Natural killer cell (primary cell): ENCODE measurements around the gene CXCL1. TPM values are rescaled to one million over a fixed set of nuclear protein-coding genes. Genes with fewer than 3 reads are reported as not detected.

Experiments
- ATAC-seq, 3 donors: fragments of 150-1000 bp in 2 of 3; fragments of 200-7000 bp in 1 of 3; cut with Tn5 transposase; 1 replicate in 1 of 3; 2 replicates in 2 of 3; pipeline ENCODE4 v1.10.0; 2021; ENCODE audit warnings: mild to moderate bottlenecking in 2 of 3, moderate library complexity in 2 of 3
- DNase-seq, 2 donors: peaks; one replicate each; pipeline versions ENCODE4 v3.0.0 to v3.0.0-alpha.2; 2013 to 2021; ENCODE audit warnings: mixed read lengths in 1 of 2
- H3K27ac ChIP-seq: one replicate; pipeline ENCODE4 v1.5.1; 2013; ENCODE audit warnings: mild to moderate bottlenecking, low read length
- H3K27me3 ChIP-seq: one replicate; pipeline ENCODE4 v1.6.1; 2013; ENCODE audit warnings: low read length; ENCODE audit not compliant: control insufficient read depth, insufficient read depth
- H3K36me3 ChIP-seq: one replicate; pipeline ENCODE4 v1.6.1; 2013; ENCODE audit warnings: low read length; ENCODE audit not compliant: control insufficient read depth, insufficient read depth
- H3K4me1 ChIP-seq: one replicate; pipeline ENCODE4 v1.6.1; 2013; ENCODE audit warnings: low read length; ENCODE audit not compliant: control insufficient read depth, insufficient read depth
- H3K4me3 ChIP-seq: one replicate; pipeline ENCODE4 v1.5.1; 2013; ENCODE audit warnings: low read length
- H3K9me3 ChIP-seq: one replicate; pipeline ENCODE4 v1.6.1; 2013; ENCODE audit warnings: low read length; ENCODE audit not compliant: control insufficient read depth, insufficient read depth
- H3K27ac Mint-ChIP-seq, 2 donors: one replicate each; pipeline ENCODE4 v1.8.0; 2022; ENCODE audit warnings: mild to moderate bottlenecking in 2 of 2, mixed read lengths in 2 of 2, moderate library complexity in 1 of 2
- H3K27me3 Mint-ChIP-seq, 2 donors: one replicate each; pipeline ENCODE4 v1.8.0; 2022; ENCODE audit warnings: low read depth in 2 of 2, mixed read lengths in 2 of 2
- H3K36me3 Mint-ChIP-seq: one replicate; pipeline ENCODE4 v1.8.0; 2022; ENCODE audit warnings: mixed read lengths
- H3K4me1 Mint-ChIP-seq, 2 donors: one replicate each; pipeline ENCODE4 v1.8.0; 2022; ENCODE audit warnings: mixed read lengths in 2 of 2
- H3K4me3 Mint-ChIP-seq: one replicate; pipeline ENCODE4 v1.8.0; 2022; ENCODE audit warnings: mild to moderate bottlenecking, moderate library complexity, mixed read lengths
- H3K9me3 Mint-ChIP-seq, 2 donors: one replicate each; pipeline ENCODE4 v1.8.0; 2022; ENCODE audit warnings: mixed read lengths in 2 of 2
- CTCF ChIP-seq: fragments of 200-600 bp; IDR thresholded peaks from one replicate; pipeline ENCODE4 v1.8.0; 2022; ENCODE audit warnings: antibody characterized with exemption
- WGBS: methylation state at CpG from one replicate; pipeline ENCODE4 v1.1.7; 2013; ENCODE audit warnings: missing lambda C conversion rate; ENCODE audit not compliant: insufficient coverage; 5-methylcytosine and 5-hydroxymethylcytosine counted together
- intact Hi-C: fragments of 100-400 bp; cut with micrococcal nuclease; formaldehyde crosslinking; loops from one replicate; pipeline ENCODE4 v1.14.2; 2022
- total RNA-seq, 4 donors: library from RNA; stranded (reverse); fragments of 120-200 nt in 1 of 4; gene quantifications; one replicate each; pipeline versions ENCODE4 v1.2.3 to v1.2.4, GENCODE V29; 2013 to 2022

Gene CXCL1
- total RNA-seq, 3 donors from 2014 or later (not counting 1 experiment from before 2014, with no cell fraction given): 3.4 TPM; not detected in 2

GRCh38 chr4:73856518-73856917, 12.7 kb upstream of the CXCL1 start:
- Histone ChIP-seq H3K27ac (no peak overlapping the region), H3K36me3 (no peaks in the 10 kb centered on the region), H3K27me3 (no peaks in the 10 kb centered on the region), H3K4me3 (no peak overlapping the region), H3K4me1 (no peaks in the 10 kb centered on the region), H3K9me3 (no peaks in the 10 kb centered on the region)
- Mint-ChIP-seq H3K27me3 (no peaks in the 10 kb centered on the region), H3K4me1 (no peaks in the 10 kb centered on the region), H3K36me3 (no peaks in the 10 kb centered on the region), H3K27ac (no peak overlapping the region), H3K4me3 (no peak overlapping the region), H3K9me3 (no peaks in the 10 kb centered on the region)
- intact Hi-C loops: no loop called here
- no peak for TF ChIP-seq CTCF
- ATAC-seq (no peak), DNase-seq (no peak)

- no peaks in the 10 kb centered on the region for H3K9me3 Mint-ChIP-seq
- no peaks in the 10 kb centered on the region for H3K36me3 ChIP-seq
- no peaks in the 10 kb centered on the region for H3K27me3 ChIP-seq
- no peak overlapping the region for H3K27ac Mint-ChIP-seq
- H3K9me3 ChIP-seq: no peaks in the 10 kb centered on the region
- no peak overlapping the region for H3K27ac ChIP-seq
- DNase-seq (no peak), ATAC-seq (no peak)
- no peak overlapping the region for H3K4me3 ChIP-seq
- no peaks in the 10 kb centered on the region for H3K27me3 Mint-ChIP-seq
- no peaks in the 10 kb centered on the region for H3K4me1 Mint-ChIP-seq
- no peaks in the 10 kb centered on the region for H3K36me3 Mint-ChIP-seq
- H3K4me3 Mint-ChIP-seq: no peak overlapping the region
- no peak for TF ChIP-seq CTCF
- intact Hi-C loops: no loop called here
- H3K4me1 ChIP-seq: no peaks in the 10 kb centered on the region
Observed at GRCh38 chr4:73859614-73860088, 9.5 kb upstream of the CXCL1 start.

GRCh38 chr4:73860181-73860580, 9.0 kb upstream of the CXCL1 start:
- no peak for TF ChIP-seq CTCF
- no peak overlapping the region for H3K27ac Mint-ChIP-seq
- no peak overlapping the region for H3K4me3 Mint-ChIP-seq
- no peaks in the 10 kb centered on the region for H3K9me3 Mint-ChIP-seq
- no peaks in the 10 kb centered on the region for H3K27me3 Mint-ChIP-seq
- DNase-seq (no peak), ATAC-seq (no peak)
- H3K36me3 ChIP-seq: no peaks in the 10 kb centered on the region
- H3K27me3 ChIP-seq: no peaks in the 10 kb centered on the region
- no peaks in the 10 kb centered on the region for H3K4me1 Mint-ChIP-seq
- no peak overlapping the region for H3K27ac ChIP-seq
- H3K4me3 ChIP-seq: no peak overlapping the region
- H3K4me1 ChIP-seq: no peaks in the 10 kb centered on the region
- no peaks in the 10 kb centered on the region for H3K36me3 Mint-ChIP-seq
- no peaks in the 10 kb centered on the region for H3K9me3 ChIP-seq
- no CpG with 5 or more reads among the region's 4 CpGs for WGBS
- intact Hi-C loops: no loop called here

GRCh38 chr4:73860917-73861316, 8.3 kb upstream of the CXCL1 start:
- WGBS: 40% methylated on average over 1 of the region's 3 CpGs
- H3K27ac Mint-ChIP-seq: no peak overlapping the region
- intact Hi-C loops: no loop called here
- no peaks in the 10 kb centered on the region for H3K36me3 ChIP-seq
- no peak for TF ChIP-seq CTCF
- no peak overlapping the region for H3K27ac ChIP-seq
- no peaks in the 10 kb centered on the region for H3K4me1 ChIP-seq
- no peaks in the 10 kb centered on the region for H3K27me3 Mint-ChIP-seq
- no peak overlapping the region for H3K4me3 Mint-ChIP-seq
- no peaks in the 10 kb centered on the region for H3K4me1 Mint-ChIP-seq
- no peak for ATAC-seq
- no peaks in the 10 kb centered on the region for H3K9me3 ChIP-seq
- DNase-seq: no peak
- H3K9me3 Mint-ChIP-seq: no peaks in the 10 kb centered on the region
- no peak overlapping the region for H3K4me3 ChIP-seq
- H3K36me3 Mint-ChIP-seq: no peaks in the 10 kb centered on the region
- no peaks in the 10 kb centered on the region for H3K27me3 ChIP-seq
